GM21619 (cell line): ENCODE data around the gene SERPINA1.

Source experiments
- ATAC-seq: cut with Tn5 transposase; IDR thresholded peaks from one replicate; pipeline ENCODE4 v1.9.1; 2021; ENCODE audit not compliant: unreplicated experiment

SERPINA1 gene

GRCh38 chr14:94349276-94349675, 39.1 kb downstream of the SERPINA1 start:
- ATAC-seq: no peak

GRCh38 chr14:94348836-94349235, 39.6 kb downstream of the SERPINA1 start:
- ATAC-seq: no peak

GRCh38 chr14:94346841-94347240, 41.6 kb downstream of the SERPINA1 start:
- peak; percentile 1 for ATAC-seq

DNA sequence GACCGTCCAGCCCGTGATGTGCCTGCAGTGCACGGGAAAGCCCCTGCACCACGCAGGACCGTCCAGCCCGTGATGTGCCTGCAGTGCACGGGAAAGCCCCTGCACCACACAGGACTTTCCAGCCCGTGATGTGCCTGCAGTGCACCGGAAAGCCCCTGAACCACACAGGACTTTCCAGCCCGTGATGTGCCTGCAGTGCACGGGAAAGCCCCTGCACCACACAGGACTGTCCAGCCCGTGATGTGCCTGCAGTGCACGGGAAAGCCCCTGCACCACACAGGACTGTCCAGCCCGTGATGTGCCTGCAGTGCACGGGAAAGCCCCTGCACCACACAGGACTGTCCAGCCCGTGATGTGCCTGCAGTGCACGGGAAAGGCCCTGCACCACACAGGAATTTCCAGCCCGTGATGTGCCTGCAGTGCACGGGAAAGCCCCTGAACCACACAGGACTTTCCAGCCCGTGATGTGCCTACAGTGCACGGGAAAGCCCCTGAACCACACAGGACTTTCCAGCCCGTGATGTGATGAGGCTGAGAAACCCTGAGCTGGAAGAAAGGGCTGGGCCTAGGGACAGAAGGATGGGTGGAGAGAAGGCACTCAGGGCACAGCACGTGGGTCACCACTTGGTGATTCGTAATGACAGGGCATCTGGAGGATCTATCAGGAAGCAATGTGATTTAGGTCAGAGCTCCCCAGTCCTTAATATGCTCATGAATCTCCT, 42.2 kb downstream of the SERPINA1 start:
- ATAC-seq: peak; percentile 75

GRCh38 chr14:94345344-94346064, 42.9 kb downstream of the SERPINA1 start:
- no peak for ATAC-seq

DNA sequence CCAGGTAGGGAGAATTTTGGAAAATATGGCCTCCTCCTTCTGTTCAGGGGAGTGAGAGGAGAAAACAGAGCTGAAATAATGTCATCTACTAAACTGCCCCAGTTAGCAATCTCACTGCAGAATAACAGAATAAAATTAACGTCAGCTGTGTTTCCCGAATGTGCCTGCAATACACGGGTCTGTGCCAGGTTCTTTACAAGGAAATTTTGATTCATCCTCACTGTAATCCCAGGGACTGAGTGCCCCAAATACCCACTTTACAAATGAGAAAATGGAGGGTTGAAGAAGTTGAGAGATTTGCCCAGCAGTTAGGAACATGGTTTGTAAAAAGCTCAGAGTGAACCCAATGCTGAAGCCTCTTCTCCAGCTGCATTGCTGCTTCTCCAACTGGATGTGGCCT, 44.0 kb downstream of the SERPINA1 start:
- no peak for ATAC-seq

- ATAC-seq: no peak
Measured at GRCh38 chr14:94343238-94344005, 45.0 kb downstream of the SERPINA1 start.

GRCh38 chr14:94342334-94342934, 46.0 kb downstream of the SERPINA1 start:
- ATAC-seq: no peak

GRCh38 chr14:94341656-94342333, 46.6 kb downstream of the SERPINA1 start:
- no peak for ATAC-seq

- no peak for ATAC-seq
Measured at GRCh38 chr14:94340533-94340932, 47.9 kb downstream of the SERPINA1 start.

DNA sequence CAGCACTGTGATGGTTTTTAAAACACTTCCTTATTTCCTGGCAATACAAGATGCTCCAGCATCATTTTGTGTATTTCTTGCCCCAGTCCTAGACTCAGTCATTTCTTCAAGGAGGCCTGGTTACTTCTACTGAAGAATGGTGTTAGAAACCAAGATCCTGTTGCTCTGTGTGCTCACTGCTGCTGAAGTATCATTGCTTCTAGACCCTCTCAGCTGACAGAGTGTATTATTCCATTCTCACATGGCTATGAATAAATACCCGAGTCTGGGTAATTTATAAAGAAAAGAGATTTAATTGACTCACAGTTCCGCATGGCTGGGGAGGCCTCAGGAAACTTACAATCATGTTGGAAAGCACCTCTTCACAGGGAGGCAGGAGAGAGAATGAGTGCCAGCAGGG, 50.4 kb downstream of the SERPINA1 start:
- no peak for ATAC-seq

GRCh38 chr14:94337274-94337673, 51.1 kb downstream of the SERPINA1 start:
- ATAC-seq: no peak

GRCh38 chr14:94334872-94335271, 53.5 kb downstream of the SERPINA1 start:
- no peak for ATAC-seq

- ATAC-seq: no peak
Measured at GRCh38 chr14:94332587-94332986, 55.8 kb downstream of the SERPINA1 start.

- no peak for ATAC-seq
Measured at GRCh38 chr14:94332063-94332583, 56.3 kb downstream of the SERPINA1 start.

DNA sequence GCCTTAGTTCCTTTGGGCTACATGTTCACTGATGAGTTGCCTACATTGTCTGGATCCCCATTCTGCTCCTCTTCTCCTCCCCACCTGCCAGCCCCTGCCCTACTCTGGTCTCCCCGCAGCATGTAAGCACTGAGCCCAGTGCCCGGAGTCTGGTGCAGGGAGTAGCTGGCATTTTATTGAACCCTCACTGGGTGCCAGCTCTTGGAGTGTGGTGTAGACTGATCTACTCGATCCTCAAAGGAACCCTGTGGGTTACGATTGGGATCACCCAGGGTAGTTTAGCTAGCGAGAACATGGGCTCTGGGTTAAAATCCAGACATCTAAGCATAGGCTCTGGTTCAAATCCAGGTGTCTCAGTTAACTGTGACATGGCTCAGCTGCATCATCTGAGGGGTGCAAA, 56.9 kb downstream of the SERPINA1 start:
- no peak for ATAC-seq

DNA sequence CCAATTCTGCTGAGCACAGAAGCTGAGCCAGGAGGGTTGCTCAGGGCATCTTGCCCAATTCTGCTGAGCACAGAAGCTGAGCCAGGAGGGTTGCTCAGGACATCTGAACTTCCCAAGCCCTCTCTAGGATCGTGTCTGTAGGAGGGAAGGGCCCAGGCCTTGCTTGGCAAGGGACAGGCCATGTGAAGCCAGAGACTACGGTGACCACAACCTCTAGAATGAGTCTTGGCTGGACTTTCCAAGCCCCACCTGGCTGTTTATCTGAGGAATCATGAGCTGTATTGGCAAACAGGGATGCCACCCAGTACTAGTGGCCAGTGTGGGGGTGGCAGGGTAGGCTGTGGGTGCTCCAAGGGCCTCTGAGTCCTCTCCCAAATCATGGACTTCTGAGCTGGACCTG, 57.5 kb downstream of the SERPINA1 start:
- no peak for ATAC-seq

GRCh38 chr14:94330432-94330831, 58.0 kb downstream of the SERPINA1 start:
- ATAC-seq: no peak

DNA sequence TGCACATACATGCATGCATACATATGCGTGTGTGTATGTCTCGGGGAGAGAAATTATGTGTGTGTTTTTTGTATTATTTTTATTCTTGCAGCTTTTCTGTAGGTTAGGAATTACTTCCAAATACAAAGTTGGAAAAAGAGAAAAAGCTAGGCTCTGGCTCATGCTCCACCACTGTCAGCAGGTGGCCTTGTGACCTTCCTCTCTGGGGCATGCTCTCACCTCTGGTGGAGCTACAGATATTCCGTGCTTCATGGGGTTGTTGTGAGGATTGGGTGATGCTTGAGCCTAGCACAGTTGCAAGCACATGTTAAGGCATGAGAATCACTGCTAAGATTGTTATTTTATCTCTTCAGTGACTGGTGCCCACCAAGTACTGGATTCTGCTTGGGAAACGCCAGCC, 58.5 kb downstream of the SERPINA1 start:
- ATAC-seq: no peak

- no peak for ATAC-seq
Measured at GRCh38 chr14:94328196-94328595, 60.2 kb downstream of the SERPINA1 start.
